GM23248 (cell line): Measurements from ENCODE around the gene MAP6.

Experiments used
- EZH2 ChIP-seq: fragments of 200-600 bp; sonication (generic); IDR thresholded peaks from 2 replicates; pipeline ENCODE4 v1.6.1; 2018; ENCODE audit warnings: antibody characterized with exemption, mild to moderate bottlenecking; ENCODE audit not compliant: insufficient read depth, poor library complexity, severe bottlenecking
- EZH2phosphoT487 ChIP-seq: fragments of 200-600 bp; sonication (generic); IDR thresholded peaks from 2 replicates; pipeline ENCODE4 v1.6.1; 2018; ENCODE audit warnings: antibody characterized with exemption, moderate library complexity, mild to moderate bottlenecking, low read depth; ENCODE audit not compliant: insufficient read depth

DNA sequence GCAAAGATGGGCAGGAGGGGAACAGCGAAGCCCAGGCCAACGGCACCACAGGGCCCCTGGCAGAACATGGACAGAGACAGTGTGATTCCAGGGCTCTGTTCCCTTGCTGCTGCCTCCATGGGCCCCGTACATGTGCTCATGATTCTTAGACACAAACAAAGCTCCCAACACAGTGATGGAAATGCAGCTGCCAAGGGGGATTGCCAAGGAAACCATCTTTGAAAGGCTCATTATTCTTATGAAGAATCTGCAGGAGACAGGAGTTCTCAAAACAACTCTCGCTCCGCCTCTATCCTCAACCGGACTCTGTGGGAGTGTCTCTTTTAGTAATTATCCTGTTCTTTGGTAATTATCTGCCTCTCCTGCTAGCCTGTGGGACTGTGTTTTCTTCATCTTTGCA lies 74.6 kb downstream of the MAP6 start:
- TF ChIP-seq EZH2: no peak
- TF ChIP-seq EZH2phosphoT487: no peak
